ENCODE data around the gene LDLRAD3.
"Not testable (repeated sequence)": the region's sequence is repeated elsewhere in the genome, so short reads cannot be mapped to it uniquely, and the experiment has no call there.

LDLRAD3 gene

GRCh38 chr11:36164506-36165250 is 220.8 kb downstream of the LDLRAD3 start:
- peak; percentile 61 for DNase-seq (ENCODE audit: low read depth)

GRCh38 chr11:36165621-36166397 is 221.9 kb downstream of the LDLRAD3 start:
- peak; percentile 7 for DNase-seq (ENCODE audit: low read depth)

GRCh38 chr11:36167073-36167472 is 223.2 kb downstream of the LDLRAD3 start:
- no peak for DNase-seq (ENCODE audit: low read depth)

GRCh38 chr11:36167729-36168128 is 223.9 kb downstream of the LDLRAD3 start:
- no peak for DNase-seq (ENCODE audit: low read depth)

GRCh38 chr11:36177836-36178235 is 234.0 kb downstream of the LDLRAD3 start:
- DNase-seq (ENCODE audit: low read depth): peak; percentile 13

GRCh38 chr11:36186340-36187175 is 242.7 kb downstream of the LDLRAD3 start:
- peak; percentile 73 for DNase-seq (ENCODE audit: low read depth)

- no peak for DNase-seq (ENCODE audit: low read depth)
Measured at GRCh38 chr11:36187622-36188021, 243.8 kb downstream of the LDLRAD3 start.

- DNase-seq (ENCODE audit: low read depth): not testable (repeated sequence)
Measured at GRCh38 chr11:36189735-36190134, 245.9 kb downstream of the LDLRAD3 start.

- DNase-seq (ENCODE audit: low read depth): peak; percentile 15
Measured at GRCh38 chr11:36191941-36192340, 248.1 kb downstream of the LDLRAD3 start.

- no peak for DNase-seq (ENCODE audit: low read depth)
Measured at GRCh38 chr11:36192425-36193289, 248.8 kb downstream of the LDLRAD3 start.

GRCh38 chr11:36193290-36193619 is 249.4 kb downstream of the LDLRAD3 start:
- DNase-seq (ENCODE audit: low read depth): no peak

- DNase-seq (ENCODE audit: low read depth): peak; percentile 54
Measured at GRCh38 chr11:36193721-36194120, 249.9 kb downstream of the LDLRAD3 start.

- DNase-seq (ENCODE audit: low read depth): peak; percentile 4
Measured at GRCh38 chr11:36195496-36196354, 251.9 kb downstream of the LDLRAD3 start.

- DNase-seq (ENCODE audit: low read depth): no peak
Measured at GRCh38 chr11:36196411-36196998, 252.6 kb downstream of the LDLRAD3 start.

GRCh38 chr11:36201411-36201810 is 257.5 kb downstream of the LDLRAD3 start:
- no peak for DNase-seq (ENCODE audit: low read depth)

GRCh38 chr11:36205536-36205935 is 261.7 kb downstream of the LDLRAD3 start:
- DNase-seq (ENCODE audit: low read depth): no peak

GRCh38 chr11:36210529-36210928 is 266.7 kb downstream of the LDLRAD3 start:
- DNase-seq (ENCODE audit: low read depth): no peak

- no peak for DNase-seq (ENCODE audit: low read depth)
Measured at GRCh38 chr11:36211761-36212430, 268.0 kb downstream of the LDLRAD3 start.

- DNase-seq (ENCODE audit: low read depth): no peak
Measured at GRCh38 chr11:36212564-36213392, 268.9 kb downstream of the LDLRAD3 start.
